ENCODE data around the gene EHBP1L1.

Gene EHBP1L1

GRCh38 chr11:65577756-65578109 is 1.9 kb downstream of the EHBP1L1 start:
- no peak for DNase-seq (ENCODE audit: low read depth)

DNA sequence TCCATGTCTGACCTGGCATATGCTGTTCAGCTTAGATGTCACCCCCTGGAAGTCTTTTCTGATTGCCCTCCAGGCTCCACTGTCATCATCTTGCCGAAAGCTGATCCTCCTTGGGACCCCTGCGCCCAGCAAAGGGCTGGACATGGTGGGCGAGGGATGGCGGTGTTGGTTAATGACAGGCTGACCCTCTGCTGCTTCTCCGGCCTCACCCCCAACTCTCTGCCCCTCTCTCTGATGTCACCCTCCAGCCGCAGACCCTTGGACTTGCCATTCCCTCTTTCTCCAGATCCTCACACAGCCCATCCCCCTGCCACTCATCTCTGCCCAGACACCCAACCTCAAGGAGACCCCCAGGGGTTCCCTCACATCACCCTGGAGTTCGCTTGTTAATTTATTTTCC is 2.3 kb downstream of the EHBP1L1 start:
- no peak for DNase-seq (ENCODE audit: low read depth)

- DNase-seq (ENCODE audit: low read depth) = no peak
Measured at GRCh38 chr11:65578667-65579066, 2.8 kb downstream of the EHBP1L1 start.

GRCh38 chr11:65579291-65579690 is 3.4 kb downstream of the EHBP1L1 start:
- DNase-seq (ENCODE audit: low read depth) = no peak

GRCh38 chr11:65580031-65580692 is 4.3 kb downstream of the EHBP1L1 start:
- no peak for DNase-seq (ENCODE audit: low read depth)

DNA sequence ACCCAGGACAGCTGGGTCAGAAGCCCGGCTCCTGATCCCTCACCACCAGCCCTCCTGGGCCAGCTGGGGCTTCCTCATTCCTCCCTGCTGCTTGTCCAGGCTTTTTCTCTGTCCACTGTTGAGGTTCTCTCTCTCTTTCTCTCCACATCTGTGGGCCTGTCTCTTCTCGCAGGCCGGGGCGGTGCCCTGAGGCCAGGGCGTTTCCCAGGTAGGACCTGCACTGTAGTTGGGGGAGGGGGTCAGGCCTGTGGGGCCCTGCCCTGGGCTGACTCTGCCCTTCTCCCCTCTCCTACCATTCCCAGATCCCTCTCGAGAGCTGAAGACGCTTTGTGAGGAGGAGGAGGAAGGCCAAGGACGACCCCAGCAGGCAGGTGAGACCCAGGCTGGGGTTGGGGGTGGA is 4.9 kb downstream of the EHBP1L1 start:
- no peak for DNase-seq (ENCODE audit: low read depth)

GRCh38 chr11:65581928-65582327 is 6.1 kb downstream of the EHBP1L1 start:
- no peak for DNase-seq (ENCODE audit: low read depth)

DNA sequence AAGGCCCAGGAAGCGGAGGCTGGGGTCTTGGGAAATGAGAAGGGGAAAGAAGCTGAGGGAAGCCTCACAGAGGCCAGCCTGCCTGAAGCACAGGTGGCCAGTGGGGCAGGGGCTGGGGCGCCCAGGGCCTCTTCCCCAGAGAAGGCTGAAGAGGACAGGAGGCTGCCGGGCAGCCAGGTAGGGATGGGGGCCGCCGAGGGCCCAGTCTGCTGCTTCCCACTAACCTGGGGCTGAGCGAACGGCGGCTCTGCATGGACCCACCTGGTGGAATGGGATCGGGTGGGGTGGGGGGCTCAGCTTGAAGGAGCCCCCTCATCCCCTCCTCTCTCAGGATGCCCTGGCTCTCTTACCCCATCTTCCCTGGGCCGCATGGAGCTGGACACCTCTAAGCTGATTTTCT is 7.7 kb downstream of the EHBP1L1 start:
- no peak for DNase-seq (ENCODE audit: low read depth)

- no peak for DNase-seq (ENCODE audit: low read depth)
Measured at GRCh38 chr11:65584106-65584505, 8.3 kb downstream of the EHBP1L1 start.

GRCh38 chr11:65584723-65585171 is 8.9 kb downstream of the EHBP1L1 start:
- DNase-seq (ENCODE audit: low read depth) = no peak

- DNase-seq (ENCODE audit: low read depth) = no peak
Measured at GRCh38 chr11:65585396-65586246, 9.8 kb downstream of the EHBP1L1 start.

GRCh38 chr11:65586247-65586630 is 10.4 kb downstream of the EHBP1L1 start:
- no peak for DNase-seq (ENCODE audit: low read depth)

DNA sequence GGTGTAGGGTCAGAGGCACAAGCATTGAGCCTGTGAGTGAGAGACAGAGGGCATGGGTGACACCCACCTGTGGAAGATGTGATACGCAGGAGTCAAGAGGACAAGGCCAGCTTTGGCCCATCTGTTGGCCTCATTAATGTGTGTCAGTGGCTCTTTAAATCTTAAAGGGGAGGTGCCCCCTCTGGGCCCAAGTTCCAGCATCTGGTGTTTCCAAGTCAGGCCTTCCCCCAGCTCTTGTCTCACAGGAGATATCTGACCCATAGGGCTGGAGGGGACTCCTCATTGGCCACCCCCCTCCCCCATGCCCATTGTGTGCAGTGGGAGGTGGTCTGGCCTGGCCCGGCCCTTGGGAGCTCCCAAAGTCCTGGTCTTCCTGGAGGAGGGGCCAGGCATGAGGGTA is 10.8 kb downstream of the EHBP1L1 start:
- no peak for DNase-seq (ENCODE audit: low read depth)

- peak; percentile 54 for DNase-seq (ENCODE audit: low read depth)
Measured at GRCh38 chr11:65588199-65589054, 12.6 kb downstream of the EHBP1L1 start.

- no peak for DNase-seq (ENCODE audit: low read depth)
Measured at GRCh38 chr11:65589444-65590239, 13.8 kb downstream of the EHBP1L1 start.

- no peak for DNase-seq (ENCODE audit: low read depth)
Measured at GRCh38 chr11:65590240-65590738, 14.4 kb downstream of the EHBP1L1 start.

- DNase-seq (ENCODE audit: low read depth) = no peak
Measured at GRCh38 chr11:65591939-65592857, 16.3 kb downstream of the EHBP1L1 start.

DNA sequence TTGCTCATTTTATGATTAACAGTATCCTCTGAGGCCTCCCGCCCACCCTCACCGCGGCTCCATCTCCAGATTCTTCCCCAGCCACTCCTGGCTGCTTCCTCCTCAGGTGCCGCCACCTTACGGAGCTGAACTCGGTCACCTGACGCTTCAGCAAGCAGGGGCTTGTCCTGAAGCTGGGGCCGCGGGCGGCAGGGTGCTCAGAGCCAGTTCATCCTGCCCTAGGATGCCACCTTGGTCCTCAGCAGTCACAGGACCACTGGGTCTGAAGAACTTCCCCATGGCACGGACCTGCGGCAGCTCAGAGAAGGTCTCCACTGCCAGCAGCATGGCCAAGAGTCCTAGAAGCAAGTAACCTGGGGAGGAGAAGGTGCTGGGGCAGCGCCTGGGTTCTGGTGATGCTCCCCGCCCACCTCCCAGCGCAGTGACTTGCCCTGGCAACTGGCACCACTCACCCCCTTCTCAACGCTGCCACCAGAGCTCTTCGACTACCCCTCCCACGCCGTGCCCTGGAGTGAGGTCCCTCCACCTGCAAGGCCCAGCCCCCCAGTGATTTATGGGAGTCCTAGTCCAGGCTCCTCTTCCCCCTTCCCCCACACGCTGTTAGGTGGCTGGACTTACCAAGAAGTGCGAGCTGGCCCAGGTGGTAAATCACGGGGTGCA is 17.1 kb downstream of the EHBP1L1 start:
- no peak for DNase-seq (ENCODE audit: low read depth)

- no peak for DNase-seq (ENCODE audit: low read depth)
Measured at GRCh38 chr11:65593518-65594414, 17.9 kb downstream of the EHBP1L1 start.

All from activated gamma-delta T cell treated with anti-CD3 and anti-CD28 coated beads, Interleukin-2, amount 50 U/mL, for 16 hours (primary cell).